ENCODE measurements around the gene METAP1D. TPM values are rescaled to one million over a fixed set of nuclear protein-coding genes. Genes with fewer than 3 reads are reported as not detected.

The METAP1D gene
- total RNA-seq, 1 experiment from 2014 or later = 10.4 TPM

- no peak overlapping the region for H3K4me3 Mint-ChIP-seq (ENCODE audit: unreplicated experiment)
- H3K36me3 ChIP-seq (ENCODE audit: control insufficient read depth, insufficient read depth, low read length) = no peaks in the 10 kb centered on the region
- ChIA-PET CTCF (interaction anchor here (0.5 to 0.8 kb wide), 3 partner anchors 34 to 146 kb away, joined by 3 to 4 read pairs (median 3); partner anchors contain the start of genes DLX2 and HAT1), POLR2A (no interaction called here)
- H3K4me1 Mint-ChIP-seq (ENCODE audit: low read depth, unreplicated experiment) = no peaks in the 10 kb centered on the region
- BruUV-seq (replicated peaks) = no TSS peak
- TF ChIP-seq CTCF (IDR thresholded peaks at IDR 0.05; ENCODE audit: insufficient read depth in 1 of 2, low read depth in 1 of 2, low read length in 1 of 2, severe bottlenecking in 1 of 2, unreplicated experiment in 1 of 2) = no peak
- no peaks in the 10 kb centered on the region for H3K4me1 ChIP-seq
- intact Hi-C loops (cut with micrococcal nuclease; ENCODE audit: unreplicated experiment) = no loop called here
- peaks cover 29% of the 10 kb centered on the region for H3K36me3 Mint-ChIP-seq (ENCODE audit: insufficient read depth, unreplicated experiment)
- H3K4me3 ChIP-seq (ENCODE audit: low read depth, low read length) = no peak overlapping the region
- DNase-seq = no peak
- no peaks in the 10 kb centered on the region for H3K27me3 ChIP-seq (replicated peaks; ENCODE audit: control insufficient read depth, insufficient read depth, low read length)
- H3K9me3 ChIP-seq = no peaks in the 10 kb centered on the region
- no peak overlapping the region for H3K27ac Mint-ChIP-seq (ENCODE audit: unreplicated experiment)
- no peaks in the 10 kb centered on the region for H3K27me3 Mint-ChIP-seq (ENCODE audit: insufficient read depth, unreplicated experiment)
- no peaks in the 10 kb centered on the region for H3K9me3 Mint-ChIP-seq (ENCODE audit: unreplicated experiment)
These were observed 43.5 kb upstream of the METAP1D start for GRCh38 chr2:171956135-171956825.

GRCh38 chr2:171957061-171957460 lies 42.7 kb upstream of the METAP1D start:
- DNase-seq = peak in 1 of 2 experiments; percentile 15
- H3K27ac Mint-ChIP-seq (ENCODE audit: unreplicated experiment) = no peak overlapping the region
- H3K9me3 Mint-ChIP-seq (ENCODE audit: unreplicated experiment) = no peaks in the 10 kb centered on the region
- no peaks in the 10 kb centered on the region for H3K27me3 ChIP-seq (replicated peaks; ENCODE audit: control insufficient read depth, insufficient read depth, low read length)
- no peaks in the 10 kb centered on the region for H3K36me3 ChIP-seq (ENCODE audit: control insufficient read depth, insufficient read depth, low read length)
- H3K4me1 Mint-ChIP-seq (ENCODE audit: low read depth, unreplicated experiment) = no peaks in the 10 kb centered on the region
- H3K36me3 Mint-ChIP-seq (ENCODE audit: insufficient read depth, unreplicated experiment) = peaks cover 29% of the 10 kb centered on the region
- no peak overlapping the region for H3K4me3 ChIP-seq (ENCODE audit: low read depth, low read length)
- H3K4me1 ChIP-seq = no peaks in the 10 kb centered on the region
- intact Hi-C loops (cut with micrococcal nuclease; ENCODE audit: unreplicated experiment) = loop anchor here (1.0 kb wide), 1 partner anchor 147 kb away; no protein-coding TSS in a partner anchor
- H3K27me3 Mint-ChIP-seq (ENCODE audit: insufficient read depth, unreplicated experiment) = no peaks in the 10 kb centered on the region
- BruUV-seq (replicated peaks) = no TSS peak
- TF ChIP-seq CTCF (IDR thresholded peaks at IDR 0.05; ENCODE audit: insufficient read depth in 1 of 2, low read depth in 1 of 2, low read length in 1 of 2, severe bottlenecking in 1 of 2, unreplicated experiment in 1 of 2) = no peak
- CTCF ChIA-PET = interaction anchor here (0.5 kb wide), 1 partner anchor 48 kb away, joined by 4 read pairs; no protein-coding TSS in a partner anchor
- H3K4me3 Mint-ChIP-seq (ENCODE audit: unreplicated experiment) = no peak overlapping the region
- no peaks in the 10 kb centered on the region for H3K9me3 ChIP-seq
- POLR2A ChIA-PET = no interaction called here

GRCh38 chr2:171958475-171958874 lies 41.3 kb upstream of the METAP1D start:
- no peak for TF ChIP-seq CTCF (IDR thresholded peaks at IDR 0.05; ENCODE audit: insufficient read depth in 1 of 2, low read depth in 1 of 2, low read length in 1 of 2, severe bottlenecking in 1 of 2, unreplicated experiment in 1 of 2)
- no peak for DNase-seq
- no peak overlapping the region for H3K4me3 Mint-ChIP-seq (ENCODE audit: unreplicated experiment)
- BruUV-seq (replicated peaks) = no TSS peak
- H3K36me3 Mint-ChIP-seq (ENCODE audit: insufficient read depth, unreplicated experiment) = peaks cover 29% of the 10 kb centered on the region
- ChIA-PET POLR2A (no interaction called here), CTCF (no interaction called here)
- intact Hi-C loops (cut with micrococcal nuclease; ENCODE audit: unreplicated experiment) = no loop called here
- H3K27ac Mint-ChIP-seq (ENCODE audit: unreplicated experiment) = no peak overlapping the region
- no peaks in the 10 kb centered on the region for H3K9me3 Mint-ChIP-seq (ENCODE audit: unreplicated experiment)
- Histone ChIP-seq H3K4me1 (no peaks in the 10 kb centered on the region), H3K27me3 (replicated peaks; ENCODE audit: control insufficient read depth, insufficient read depth, low read length) (no peaks in the 10 kb centered on the region), H3K36me3 (ENCODE audit: control insufficient read depth, insufficient read depth, low read length) (no peaks in the 10 kb centered on the region), H3K4me3 (ENCODE audit: low read depth, low read length) (no peak overlapping the region), H3K9me3 (no peaks in the 10 kb centered on the region)
- no peaks in the 10 kb centered on the region for H3K27me3 Mint-ChIP-seq (ENCODE audit: insufficient read depth, unreplicated experiment)
- H3K4me1 Mint-ChIP-seq (ENCODE audit: low read depth, unreplicated experiment) = no peaks in the 10 kb centered on the region
